GM21576 (cell line): ENCODE data around the gene EFCAB3.
"Not testable (repeated sequence)": the region's sequence is repeated elsewhere in the genome, so short reads cannot be mapped to it uniquely, and the experiment has no call there.

ENCODE experiments used
- ATAC-seq: cut with Tn5 transposase; IDR thresholded peaks from one replicate; pipeline ENCODE4 v1.9.1; 2021; ENCODE audit warnings: mild to moderate bottlenecking, moderate library complexity; ENCODE audit not compliant: unreplicated experiment

EFCAB3 gene

DNA sequence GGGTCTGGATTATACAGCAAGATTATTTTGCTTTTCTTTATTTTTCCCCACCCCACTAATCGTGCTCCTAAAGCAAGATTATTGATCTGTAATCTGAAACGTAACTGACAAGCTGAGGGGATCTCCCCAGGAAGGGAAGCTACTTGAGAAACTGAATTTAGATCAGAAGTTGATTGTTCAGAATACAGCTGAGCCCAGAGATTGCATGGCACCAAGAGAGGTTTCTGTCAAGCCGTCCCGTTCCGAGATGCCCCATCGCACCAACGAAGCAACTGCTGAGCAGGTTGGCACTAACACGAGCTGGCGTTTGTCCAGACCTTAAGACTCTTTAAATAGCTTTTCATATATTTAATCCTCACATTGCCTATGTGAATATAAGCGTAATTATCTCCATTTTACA lies 78.1 kb downstream of the EFCAB3 start:
- not testable (repeated sequence) for ATAC-seq

GRCh38 chr17:62464422-62464821 lies 84.1 kb downstream of the EFCAB3 start:
- ATAC-seq, result not testable (repeated sequence)

- not testable (repeated sequence) for ATAC-seq
Observed at GRCh38 chr17:62465271-62465670, 84.9 kb downstream of the EFCAB3 start.
